ENCODE measurements around the gene FOXL1. TPM values are rescaled to one million over a fixed set of nuclear protein-coding genes. Genes with fewer than 3 reads are reported as not detected.

The FOXL1 gene
- total RNA-seq, 1 donor from 2014 or later, result 0.05 TPM

GRCh38 chr16:86554917-86555703 is 23.2 kb upstream of the FOXL1 start, which contains the start of gene MTHFSD:
Gene MTHFSD, minus strand, starts transcription at chr16:86555235. Its CDS starts 51 bp downstream, at chr16:86555184.
- peaks cover 27% of the 10 kb centered on the region for H3K4me1 Mint-ChIP-seq (ENCODE audit: low read depth)
- H3K9me3 Mint-ChIP-seq, result no peaks in the 10 kb centered on the region
- H3K4me3 Mint-ChIP-seq (ENCODE audit: low read depth), result peak within 1 kb of the TSS; percentile 86
- H3K27me3 Mint-ChIP-seq (ENCODE audit: low read depth), result peaks cover 6% of the 10 kb centered on the region
- intact Hi-C loops (cut with micrococcal nuclease), result loop anchor here (10.0 kb wide), 1 partner anchor 830 kb away; the partner anchor contains the start of gene FBXO31
- H3K36me3 Mint-ChIP-seq (ENCODE audit: low read depth), result peaks cover 26% of the 10 kb centered on the region
- H3K27ac Mint-ChIP-seq, result peak within 1 kb of the TSS; percentile 93
- peak; percentile 92 for DNase-seq (ENCODE audit: low spot score)

- H3K9me3 Mint-ChIP-seq, result no peaks in the 10 kb centered on the region
- intact Hi-C loops (cut with micrococcal nuclease), result loop anchor here (10.0 kb wide), 1 partner anchor 829 kb away; the partner anchor contains the start of gene FBXO31
Measured at GRCh38 chr16:86555704-86556075, 22.7 kb upstream of the FOXL1 start.

DNA sequence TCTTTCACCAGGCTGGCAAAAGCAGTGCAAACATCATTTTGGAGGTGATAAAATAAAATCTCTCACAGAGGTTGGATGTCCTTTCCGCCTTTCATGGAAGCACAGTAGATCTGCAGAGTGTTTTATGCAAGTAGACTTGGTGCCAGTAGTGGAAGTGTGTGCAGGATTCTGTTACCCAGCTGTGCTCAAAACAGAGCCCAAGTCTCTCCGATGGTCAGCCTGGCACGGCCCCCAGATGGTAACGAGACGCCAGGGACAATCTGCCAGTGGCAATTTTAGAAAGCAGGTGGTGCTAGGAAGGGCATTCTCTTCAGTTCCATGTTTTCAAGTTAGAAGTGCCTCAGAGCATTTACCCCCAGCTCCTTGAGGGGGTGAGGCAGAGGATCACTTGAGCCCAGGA is 21.8 kb upstream of the FOXL1 start:
- H3K27ac Mint-ChIP-seq, result no peak overlapping the region
- no peak for DNase-seq (ENCODE audit: low spot score)
- H3K27me3 Mint-ChIP-seq (ENCODE audit: low read depth), result peaks cover 8% of the 10 kb centered on the region
- peaks cover 14% of the 10 kb centered on the region for H3K36me3 Mint-ChIP-seq (ENCODE audit: low read depth)
- intact Hi-C loops (cut with micrococcal nuclease), result loop anchor here (10.0 kb wide), 1 partner anchor 828 kb away; the partner anchor contains the start of gene FBXO31
- no peaks in the 10 kb centered on the region for H3K9me3 Mint-ChIP-seq
- peak overlapping the region; percentile 86 for H3K4me3 Mint-ChIP-seq (ENCODE audit: low read depth)
- H3K4me1 Mint-ChIP-seq (ENCODE audit: low read depth), result peaks cover 16% of the 10 kb centered on the region

More at GRCh38 chr16:86555704-86556075, 22.7 kb upstream of the FOXL1 start:
- Mint-ChIP-seq H3K27ac (peak overlapping the region; percentile 93), H3K4me3 (ENCODE audit: low read depth) (peak overlapping the region; percentile 86), H3K36me3 (ENCODE audit: low read depth) (peaks cover 20% of the 10 kb centered on the region), H3K27me3 (ENCODE audit: low read depth) (peaks cover 8% of the 10 kb centered on the region), H3K4me1 (ENCODE audit: low read depth) (peaks cover 21% of the 10 kb centered on the region)
- no peak for DNase-seq (ENCODE audit: low spot score)

DNA sequence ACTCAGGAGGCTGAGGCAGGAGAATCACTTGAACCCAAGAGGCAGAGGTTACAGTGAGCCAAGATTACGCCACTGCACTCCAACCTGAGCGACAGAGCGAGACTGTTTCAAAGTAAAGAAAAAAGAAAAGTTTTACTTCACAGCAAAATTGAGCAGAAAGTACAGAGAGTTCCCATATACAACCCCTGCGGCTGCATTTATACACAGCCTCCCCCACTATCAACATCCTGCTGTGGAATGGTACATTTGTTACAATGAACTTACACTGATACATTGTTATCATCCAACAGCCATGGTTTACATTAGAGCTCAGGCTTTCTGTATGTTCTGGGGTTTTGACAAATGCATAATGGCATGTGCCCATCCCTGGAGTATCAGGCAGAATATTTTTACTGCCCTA is 20.8 kb upstream of the FOXL1 start:
- H3K9me3 Mint-ChIP-seq, result no peaks in the 10 kb centered on the region
- no peak for DNase-seq (ENCODE audit: low spot score)
- H3K27me3 Mint-ChIP-seq (ENCODE audit: low read depth), result peaks cover 8% of the 10 kb centered on the region
- H3K27ac Mint-ChIP-seq, result no peak overlapping the region
- no peak overlapping the region for H3K4me3 Mint-ChIP-seq (ENCODE audit: low read depth)
- intact Hi-C loops (cut with micrococcal nuclease), result loop anchor here (10.0 kb wide), 1 partner anchor 827 kb away; the partner anchor contains the start of gene FBXO31
- peaks cover 13% of the 10 kb centered on the region for H3K4me1 Mint-ChIP-seq (ENCODE audit: low read depth)
- H3K36me3 Mint-ChIP-seq (ENCODE audit: low read depth), result peaks cover 7% of the 10 kb centered on the region

DNA sequence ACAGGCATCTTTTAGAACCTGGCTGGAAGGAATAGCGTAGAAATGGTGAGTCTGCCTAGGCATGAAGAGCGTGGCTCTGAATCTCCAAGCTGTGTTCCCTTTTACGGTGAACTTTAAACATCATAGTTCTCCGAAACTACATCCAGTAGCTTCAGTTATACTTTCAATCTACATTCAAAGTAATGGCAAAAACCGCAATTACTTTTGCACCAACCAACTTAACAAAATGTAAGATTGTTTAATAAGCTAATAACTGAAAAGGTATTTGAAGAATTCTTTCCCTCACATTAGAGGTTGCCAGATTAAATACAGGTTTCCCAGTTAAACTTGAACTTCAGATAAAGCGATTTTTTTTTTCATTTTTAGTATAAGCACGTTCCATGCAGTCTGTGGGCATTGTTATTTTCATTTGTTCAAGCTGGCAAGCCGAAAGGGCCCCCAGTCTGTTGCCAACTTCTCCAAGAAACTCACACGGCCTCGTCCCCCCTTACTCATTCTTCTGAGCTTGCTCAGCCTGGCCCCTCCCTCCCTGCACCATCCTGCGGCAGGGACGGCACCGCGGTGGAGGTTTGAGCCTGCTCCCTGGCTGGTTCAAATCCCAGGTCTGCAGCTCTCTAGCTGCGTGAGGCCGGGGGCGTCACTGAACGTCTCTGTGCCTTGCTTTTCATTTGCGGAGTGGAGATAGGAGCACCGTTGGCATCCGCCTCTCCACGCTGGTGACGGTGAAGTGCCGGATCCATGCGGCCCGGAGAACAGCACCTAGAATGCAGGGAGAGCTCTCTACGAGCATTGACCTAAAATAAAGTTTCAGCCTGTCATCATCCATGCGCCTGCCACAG is 19.8 kb upstream of the FOXL1 start:
- H3K4me3 Mint-ChIP-seq (ENCODE audit: low read depth), result no peak overlapping the region

DNA sequence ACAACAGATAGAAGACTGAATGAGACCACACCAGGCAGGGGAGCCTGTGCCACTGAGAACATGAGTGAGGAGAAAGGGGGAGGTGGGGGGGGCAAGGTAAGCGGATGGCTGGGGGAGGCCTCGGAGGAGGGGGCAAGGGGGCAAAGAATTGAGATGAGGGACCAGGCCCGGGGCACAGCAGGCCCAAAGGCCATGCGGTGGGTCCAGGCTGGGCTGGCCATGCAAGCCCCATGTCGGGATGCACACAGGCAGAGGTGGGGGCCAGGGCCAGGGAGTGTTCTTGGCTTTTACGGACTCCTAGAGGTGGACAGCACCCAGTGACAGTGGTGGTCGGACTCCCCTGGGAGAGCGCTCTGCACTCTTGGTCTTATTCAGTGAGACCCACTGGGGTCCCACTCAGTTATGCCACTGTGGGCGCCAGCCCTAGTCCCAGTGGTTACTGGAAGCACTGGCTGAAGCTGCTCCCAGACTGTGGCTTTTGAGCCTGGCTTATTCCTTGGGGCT is 18.5 kb upstream of the FOXL1 start:
- no peak overlapping the region for H3K4me3 Mint-ChIP-seq (ENCODE audit: low read depth)
- intact Hi-C loops (cut with micrococcal nuclease), result loop anchor here (5.0 to 10.0 kb wide), 3 partner anchors 175 to 825 kb away; partner anchors contain the start of gene FBXO31
- DNase-seq (ENCODE audit: low spot score), result no peak
- no peaks in the 10 kb centered on the region for H3K9me3 Mint-ChIP-seq
- H3K27ac Mint-ChIP-seq, result no peak overlapping the region
- H3K27me3 Mint-ChIP-seq (ENCODE audit: low read depth), result peaks cover 27% of the 10 kb centered on the region
- H3K4me1 Mint-ChIP-seq (ENCODE audit: low read depth), result peaks cover 9% of the 10 kb centered on the region
- H3K36me3 Mint-ChIP-seq (ENCODE audit: low read depth), result peaks cover 2% of the 10 kb centered on the region

More for the DNA sequence above, 19.8 kb upstream of the FOXL1 start:
- Mint-ChIP-seq H3K9me3 (no peaks in the 10 kb centered on the region), H3K27me3 (ENCODE audit: low read depth) (peaks cover 15% of the 10 kb centered on the region), H3K36me3 (ENCODE audit: low read depth) (peaks cover 3% of the 10 kb centered on the region), H3K27ac (no peak overlapping the region), H3K4me1 (ENCODE audit: low read depth) (peaks cover 11% of the 10 kb centered on the region)
- DNase-seq (ENCODE audit: low spot score), result no peak
- intact Hi-C loops (cut with micrococcal nuclease), result loop anchor here (10.0 kb wide), 1 partner anchor 826 kb away; the partner anchor contains the start of gene FBXO31

- Mint-ChIP-seq H3K27ac (no peak overlapping the region), H3K27me3 (ENCODE audit: low read depth) (peaks cover 44% of the 10 kb centered on the region), H3K9me3 (no peaks in the 10 kb centered on the region), H3K4me3 (ENCODE audit: low read depth) (no peak overlapping the region), H3K36me3 (ENCODE audit: low read depth) (no peaks in the 10 kb centered on the region), H3K4me1 (ENCODE audit: low read depth) (peaks cover 5% of the 10 kb centered on the region)
- intact Hi-C loops (cut with micrococcal nuclease), result loop anchor here (5.0 to 10.0 kb wide), 2 partner anchors 172 to 515 kb away; no protein-coding TSS in a partner anchor
- no peak for DNase-seq (ENCODE audit: low spot score)
Measured at GRCh38 chr16:86562356-86562755, 16.0 kb upstream of the FOXL1 start.

GRCh38 chr16:86563469-86564345 is 14.6 kb upstream of the FOXL1 start:
- peaks cover 45% of the 10 kb centered on the region for H3K27me3 Mint-ChIP-seq (ENCODE audit: low read depth)

GRCh38 chr16:86565181-86565631 is 13.1 kb upstream of the FOXL1 start:
- Mint-ChIP-seq H3K27me3 (ENCODE audit: low read depth) (peaks cover 57% of the 10 kb centered on the region), H3K36me3 (ENCODE audit: low read depth) (no peaks in the 10 kb centered on the region), H3K27ac (no peak overlapping the region), H3K4me3 (ENCODE audit: low read depth) (no peak overlapping the region), H3K9me3 (no peaks in the 10 kb centered on the region), H3K4me1 (ENCODE audit: low read depth) (peaks cover 5% of the 10 kb centered on the region)
- no peak for DNase-seq (ENCODE audit: low spot score)
- intact Hi-C loops (cut with micrococcal nuclease), result loop anchor here (2.0 to 10.0 kb wide), 3 partner anchors 48 to 310 kb away; no protein-coding TSS in a partner anchor

More at GRCh38 chr16:86563469-86564345, 14.6 kb upstream of the FOXL1 start:
- Mint-ChIP-seq H3K36me3 (ENCODE audit: low read depth) (no peaks in the 10 kb centered on the region), H3K27ac (peak overlapping the region; percentile 11), H3K4me1 (ENCODE audit: low read depth) (peaks cover 5% of the 10 kb centered on the region), H3K4me3 (ENCODE audit: low read depth) (no peak overlapping the region), H3K9me3 (no peaks in the 10 kb centered on the region)
- intact Hi-C loops (cut with micrococcal nuclease), result loop anchor here (1.0 to 10.0 kb wide), 5 partner anchors 47 to 514 kb away; no protein-coding TSS in a partner anchor
- DNase-seq (ENCODE audit: low spot score), result peak; percentile 80

DNA sequence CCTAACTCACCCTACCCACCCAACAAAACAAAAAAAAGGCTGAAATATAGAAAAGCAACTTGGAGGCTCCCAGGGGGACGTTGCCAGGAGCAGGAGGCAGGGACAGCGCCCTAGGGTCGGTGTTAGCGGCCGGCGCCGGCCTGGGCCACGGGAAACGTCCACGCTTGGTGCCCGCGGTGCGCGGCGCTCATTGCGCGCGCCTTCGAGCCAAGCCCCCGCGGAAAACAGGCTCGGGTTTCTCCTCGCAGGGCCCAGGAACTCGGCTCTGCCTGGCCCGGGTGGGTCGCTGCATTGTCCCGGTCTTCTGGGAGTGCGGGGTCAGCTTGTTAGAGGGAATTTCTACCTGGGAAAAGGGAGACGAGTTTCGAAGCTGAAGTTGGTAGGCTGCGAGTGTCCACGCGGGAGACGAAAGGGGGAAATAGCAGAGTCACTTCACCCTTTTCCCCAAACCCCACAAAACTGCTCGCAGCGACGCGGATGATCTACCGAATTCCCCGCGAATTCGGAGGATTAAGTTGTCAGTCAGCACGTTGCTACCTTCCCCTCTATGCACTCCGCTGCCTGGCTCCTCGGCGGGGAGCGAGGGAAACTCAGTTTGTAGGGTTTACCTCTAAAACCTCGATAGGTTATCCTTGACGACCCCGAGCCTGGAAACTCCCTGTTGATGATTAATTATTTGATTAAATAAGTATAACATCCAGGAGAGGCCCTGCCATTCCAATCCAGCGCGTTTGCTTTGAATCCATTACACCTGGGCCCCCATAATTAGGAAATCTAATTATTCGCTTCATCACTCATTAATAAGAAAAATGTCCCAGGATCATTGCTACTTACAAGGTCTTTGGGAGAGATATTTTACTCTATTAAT is 12.5 kb upstream of the FOXL1 start:
- H3K27ac Mint-ChIP-seq, result no peak overlapping the region
- H3K27me3 Mint-ChIP-seq (ENCODE audit: low read depth), result peaks cover 61% of the 10 kb centered on the region
- H3K4me1 Mint-ChIP-seq (ENCODE audit: low read depth), result peaks cover 5% of the 10 kb centered on the region
- H3K9me3 Mint-ChIP-seq, result no peaks in the 10 kb centered on the region
- no peak for DNase-seq (ENCODE audit: low spot score)
- no peaks in the 10 kb centered on the region for H3K36me3 Mint-ChIP-seq (ENCODE audit: low read depth)
- intact Hi-C loops (cut with micrococcal nuclease), result loop anchor here (2.0 to 10.0 kb wide), 4 partner anchors 49 to 309 kb away; no protein-coding TSS in a partner anchor
- H3K4me3 Mint-ChIP-seq (ENCODE audit: low read depth), result no peak overlapping the region

DNA sequence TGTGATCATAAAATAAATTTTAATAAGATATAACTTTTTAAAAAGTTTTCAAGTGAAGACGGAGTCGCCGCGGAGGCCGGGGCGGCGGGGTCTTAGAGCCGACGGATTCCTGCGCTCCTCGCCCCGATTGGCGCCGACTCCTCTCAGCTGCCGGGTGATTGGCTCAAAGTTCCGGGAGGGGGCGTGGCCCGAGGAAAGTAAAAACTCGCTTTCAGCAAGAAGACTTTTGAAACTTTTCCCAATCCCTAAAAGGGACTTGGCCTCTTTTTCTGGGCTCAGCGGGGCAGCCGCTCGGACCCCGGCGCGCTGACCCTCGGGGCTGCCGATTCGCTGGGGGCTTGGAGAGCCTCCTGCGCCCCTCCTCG is 11.8 kb upstream of the FOXL1 start, which contains the start of gene FOXC2:
TSS of gene FOXC2 (plus strand) at position 229 of the 365 bp plus-strand sequence. CDS start 507 bp downstream, outside the sequence.
- Mint-ChIP-seq H3K27ac (no peak within 1 kb of the TSS), H3K36me3 (ENCODE audit: low read depth) (no peaks in the 10 kb centered on the region)
- DNase-seq (ENCODE audit: low spot score), result peak; percentile 35

More for the DNA sequence above, 11.8 kb upstream of the FOXL1 start, which contains the start of gene FOXC2:
- H3K4me1 Mint-ChIP-seq (ENCODE audit: low read depth), result peaks cover 5% of the 10 kb centered on the region
- no peak within 1 kb of the TSS for H3K4me3 Mint-ChIP-seq (ENCODE audit: low read depth)
- H3K27me3 Mint-ChIP-seq (ENCODE audit: low read depth), result peaks cover 68% of the 10 kb centered on the region
- H3K9me3 Mint-ChIP-seq, result no peaks in the 10 kb centered on the region
- intact Hi-C loops (cut with micrococcal nuclease), result loop anchor here (2.0 to 10.0 kb wide), 2 partner anchors 70 to 168 kb away; no protein-coding TSS in a partner anchor

Data from activated T-helper 2 cell treated with anti-CD3 and anti-CD28 coated beads, Interferon-gamma antibody, Interleukin-2, Interleukin-4, amounts not matched to agents 10 μg/mL and 5 μg/mL and 100 μg/mL, durations not matched to agents 14 hours and 24 hours and 36 hours (primary cell).